Panc1 (cell line): Measurements from ENCODE around the gene SMAD5.

Experiments
- CTCF ChIP-seq: fragments of 450-650 bp; IDR thresholded peaks from 2 replicates; pipeline ENCODE4 v1.5.1; 2017; ENCODE audit warnings: mild to moderate bottlenecking
- POLR2AphosphoS5 ChIP-seq: IDR thresholded peaks from 2 replicates; pipeline ENCODE4 v1.6.1; 2012; ENCODE audit warnings: mild to moderate bottlenecking, low read depth, low read length, moderate library complexity
- SIN3A ChIP-seq: IDR thresholded peaks from 2 replicates; pipeline ENCODE4 v1.6.1; 2012; ENCODE audit warnings: low read depth, mild to moderate bottlenecking, low read length, moderate library complexity, borderline replicate concordance; ENCODE audit not compliant: insufficient read depth
- TCF7L2 ChIP-seq: IDR thresholded peaks from 2 replicates; pipeline ENCODE4 v1.6.1; 2011; ENCODE audit warnings: mild to moderate bottlenecking, low read depth, low read length, inconsistent platforms

DNA sequence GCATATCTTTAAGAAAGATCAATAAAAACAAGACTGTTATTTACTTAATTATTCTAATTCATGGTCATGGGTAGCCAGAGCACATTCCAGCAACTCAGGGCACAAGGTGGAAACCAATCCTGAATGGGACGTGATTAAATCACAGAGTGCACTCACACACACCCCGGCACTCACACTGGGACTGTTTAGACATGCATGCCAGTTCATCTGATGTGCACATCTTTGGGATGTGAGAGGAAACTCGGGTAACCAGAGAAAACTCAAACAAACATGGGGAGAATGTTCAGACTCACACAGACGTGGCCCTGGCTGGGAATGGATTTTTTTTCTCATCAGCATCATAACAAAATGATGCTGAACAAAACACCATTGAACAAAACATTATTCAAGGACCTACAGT, 29.4 kb downstream of the SMAD5 start:
- TF ChIP-seq POLR2AphosphoS5 (no peak), TCF7L2 (no peak), CTCF (no peak), SIN3A (no peak)
